Right lobe of liver (tissue), 6 donors: Measurements from ENCODE around the gene RNF31. TPM values are rescaled to one million over a fixed set of nuclear protein-coding genes. Genes with fewer than 3 reads are reported as not detected.

ENCODE experiments used
- ATAC-seq, 4 donors: fragments of 200-7000 bp; cut with Tn5 transposase; one replicate each; pipeline ENCODE4 v1.9.1; 2020; ENCODE audit warnings: mild to moderate bottlenecking in 4 of 4, moderate library complexity in 4 of 4
- DNase-seq, 3 donors: peaks; one replicate each; pipeline ENCODE4 v3.0.0-alpha.2; 2020
- H3K27ac ChIP-seq, 3 donors: fragments of 200-600 bp; one replicate each; pipeline ENCODE4 v1.8.0; 2022
- H3K27me3 ChIP-seq, 2 donors: fragments of 200-600 bp; one replicate each; pipeline ENCODE4 v1.8.0; 2022
- H3K36me3 ChIP-seq, 4 donors: fragments of 200-600 bp; sonication (generic) in 1 of 4; one replicate each; pipeline versions ENCODE4 v1.5.1 to v1.8.0; 2017 to 2022; ENCODE audit warnings: control low read depth in 1 of 4
- H3K4me1 ChIP-seq, 4 donors: fragments of 200-600 bp; sonication (generic) in 1 of 4; one replicate each; pipeline versions ENCODE4 v1.5.1 to v1.8.0; 2017 to 2022; ENCODE audit warnings: control low read depth in 1 of 4
- H3K4me3 ChIP-seq, 3 donors: fragments of 200-600 bp; one replicate each; pipeline ENCODE4 v1.8.0; 2022
- H3K9me3 ChIP-seq, 4 donors: fragments of 200-600 bp; sonication (generic) in 1 of 4; one replicate each; pipeline versions ENCODE4 v1.5.1 to v1.8.0; 2017 to 2022; ENCODE audit warnings: control low read depth in 1 of 4
- POLR2A ChIP-seq: fragments of 450-650 bp; IDR thresholded peaks from one replicate; pipeline ENCODE4 v1.6.1; 2017; ENCODE audit warnings: antibody characterized with exemption, mild to moderate bottlenecking
- whole genome bisulfite sequencing: methylation state at CpG from one replicate; pipeline ENCODE4 v1.1.6; 2018; ENCODE audit warnings: low coverage, low lambda C conversion rate; ENCODE audit not compliant: insufficient coverage; ENCODE audit errors: missing lambda C conversion rate; 5-methylcytosine and 5-hydroxymethylcytosine counted together
- intact Hi-C, 2 donors: fragments of 100-400 bp; cut with DNase I; formaldehyde crosslinking; loops; one replicate each; pipeline versions ENCODE4 v1.11.2 to v1.14.1; 2022
- total RNA-seq, 6 experiments: library from RNA; depleted of rRNA in 2 of 6; stranded (reverse); fragments of >200 nt in 2 of 6; fragmentation: NEBNext Ultra II Directional in 3 of 6; extraction: Animal tissue kit (Norgen Biotek cat#: 25700) in 3 of 6; gene quantifications; one replicate each; pipeline versions ENCODE4 v1.1.0 to v1.2.4, GENCODE V29; 2016 to 2023
- TF ChIP-seq, protein P1 (sequence below), 4 donors: fragments of 200-600 bp in 3 of 4; fragments of 450-650 bp in 1 of 4; IDR thresholded peaks; one replicate each; pipeline versions ENCODE4 v1.5.1 to v1.8.0; 2016 to 2022; ENCODE audit warnings: antibody characterized with exemption in 4 of 4, mild to moderate bottlenecking in 2 of 4
- donor health status: DM: no; HTN: yes; CAD: no.
- donor health status: DM: no; HTN: no; CAD: no.
- donor health status: DM: no; HTN: no; CAD: no.
- donor health status: DM: no; HTN: yes; CAD: no.
- donor health status: DM: no; HTN: yes; CAD: no.

The RNF31 gene
- total RNA-seq, 6 experiments from 2014 or later, result 17.5 to 39.6 (median 26.2) TPM

DNA sequence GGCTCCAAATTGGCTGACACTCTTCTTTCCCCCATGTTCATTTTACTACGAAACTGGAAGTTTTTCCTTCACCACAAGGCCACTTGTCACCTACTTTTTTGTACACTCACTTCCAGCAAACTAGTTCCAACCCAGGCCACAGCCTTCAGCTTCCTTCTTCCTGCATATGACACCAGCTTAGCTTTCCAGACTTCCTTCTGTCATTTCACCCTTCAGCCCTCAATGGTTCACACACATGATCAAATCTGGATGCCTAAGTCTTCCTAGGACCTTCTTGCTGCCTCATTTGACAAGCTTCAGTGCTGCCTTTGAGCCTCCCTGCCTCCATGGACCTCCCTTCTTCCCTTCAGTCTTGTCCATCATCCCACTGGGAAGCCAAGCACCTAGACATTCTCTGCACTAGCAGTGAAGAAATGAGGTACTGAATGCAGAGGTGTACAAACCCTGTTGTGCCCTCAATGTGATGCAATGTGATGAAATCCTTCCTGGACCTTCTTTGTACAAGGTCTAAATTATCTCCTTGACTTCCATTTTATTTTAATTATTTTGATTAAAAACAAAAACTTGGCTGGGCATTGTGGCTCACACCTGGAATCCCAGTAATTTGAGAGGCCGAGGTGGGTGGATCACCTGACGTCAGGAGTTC lies 20.3 kb downstream of the RNF31 start:
- no peak overlapping the region for H3K4me3 ChIP-seq
- no peak overlapping the region for H3K27ac ChIP-seq
- H3K9me3 ChIP-seq, result no peaks in the 10 kb centered on the region
- ATAC-seq (peak in 2 of 4 donors; percentile 31 to 42), DNase-seq (no peak)
- intact Hi-C loops, result loop anchor here in 1 of 2 donors (10.0 kb wide), 1 partner anchor 103 kb away; no protein-coding TSS in a partner anchor
- no peaks in the 10 kb centered on the region for H3K27me3 ChIP-seq
- TF ChIP-seq, protein P1, sequence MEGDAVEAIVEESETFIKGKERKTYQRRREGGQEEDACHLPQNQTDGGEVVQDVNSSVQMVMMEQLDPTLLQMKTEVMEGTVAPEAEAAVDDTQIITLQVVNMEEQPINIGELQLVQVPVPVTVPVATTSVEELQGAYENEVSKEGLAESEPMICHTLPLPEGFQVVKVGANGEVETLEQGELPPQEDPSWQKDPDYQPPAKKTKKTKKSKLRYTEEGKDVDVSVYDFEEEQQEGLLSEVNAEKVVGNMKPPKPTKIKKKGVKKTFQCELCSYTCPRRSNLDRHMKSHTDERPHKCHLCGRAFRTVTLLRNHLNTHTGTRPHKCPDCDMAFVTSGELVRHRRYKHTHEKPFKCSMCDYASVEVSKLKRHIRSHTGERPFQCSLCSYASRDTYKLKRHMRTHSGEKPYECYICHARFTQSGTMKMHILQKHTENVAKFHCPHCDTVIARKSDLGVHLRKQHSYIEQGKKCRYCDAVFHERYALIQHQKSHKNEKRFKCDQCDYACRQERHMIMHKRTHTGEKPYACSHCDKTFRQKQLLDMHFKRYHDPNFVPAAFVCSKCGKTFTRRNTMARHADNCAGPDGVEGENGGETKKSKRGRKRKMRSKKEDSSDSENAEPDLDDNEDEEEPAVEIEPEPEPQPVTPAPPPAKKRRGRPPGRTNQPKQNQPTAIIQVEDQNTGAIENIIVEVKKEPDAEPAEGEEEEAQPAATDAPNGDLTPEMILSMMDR (IDR thresholded peaks at IDR 0.05), result no peak
- H3K4me1 ChIP-seq, result peaks cover 0 to 8% (median 2%) of the 10 kb centered on the region in 4 donors
- H3K36me3 ChIP-seq, result peaks cover 7 to 43% (median 25%) of the 10 kb centered on the region in 4 donors
- WGBS, result 87% methylated on average over 3 of the region's 3 CpGs

DNA sequence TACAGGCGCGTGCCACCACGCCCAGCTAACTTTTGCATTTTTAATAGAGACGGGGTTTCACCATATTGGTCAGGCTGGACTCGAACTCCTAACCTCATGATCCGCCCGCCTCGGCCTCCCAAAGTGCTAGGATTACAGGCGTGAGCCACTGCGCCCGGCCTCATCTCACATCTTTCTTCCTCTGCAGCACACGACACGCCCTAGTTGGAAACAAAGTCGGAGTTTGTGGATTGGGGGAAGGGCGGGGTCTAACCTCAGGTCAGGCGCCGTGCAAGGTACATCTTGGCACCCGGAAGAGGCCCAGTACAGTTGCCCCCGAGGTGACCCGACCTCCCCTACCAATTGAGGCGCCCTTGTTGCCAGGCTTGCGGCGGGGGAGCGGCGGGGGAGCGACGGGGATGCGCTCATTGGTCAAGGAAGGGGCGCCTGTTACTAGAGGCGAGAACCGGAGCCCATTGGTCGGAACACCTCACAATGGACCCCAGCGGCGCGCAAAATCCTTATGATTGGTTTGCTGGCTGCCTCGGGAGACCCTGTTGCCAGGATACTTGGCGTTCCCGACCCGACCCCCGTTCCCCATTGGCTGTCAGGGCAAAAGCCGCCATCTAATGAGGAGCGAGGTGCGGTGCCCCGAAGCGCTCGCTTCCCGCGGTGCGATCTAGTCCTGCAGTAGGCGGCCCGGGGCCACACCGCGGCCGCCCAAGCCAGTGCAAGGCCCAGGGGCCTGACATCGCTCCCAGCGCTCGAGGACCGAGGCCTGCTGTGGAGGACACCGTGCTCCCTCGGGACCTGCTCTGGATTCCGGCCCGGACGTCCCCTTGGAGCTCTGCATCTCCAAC lies 24.3 kb downstream of the RNF31 start, which contains the start of gene REC8:
REC8 (plus strand) TSS at position 659 of the 839 bp plus-strand sequence. CDS start 473 bp downstream, outside the sequence.
- no peak for TF ChIP-seq POLR2A
- TF ChIP-seq, protein P1 (IDR thresholded peaks at IDR 0.05), result no peak
- no peaks in the 10 kb centered on the region for H3K27me3 ChIP-seq
- no peak within 1 kb of the TSS for H3K4me3 ChIP-seq
- WGBS, result 58% methylated on average over 11 of the region's 63 CpGs
- H3K4me1 ChIP-seq, result no peaks in the 10 kb centered on the region
- H3K27ac ChIP-seq, result no peak within 1 kb of the TSS
- no peaks in the 10 kb centered on the region for H3K9me3 ChIP-seq
- intact Hi-C loops, result no loop called here
- ATAC-seq (peak; percentile 52 to 66 (median 65)), DNase-seq (peak in 2 of 3 donors; percentile 46 to 70)
- H3K36me3 ChIP-seq, result peaks cover 0 to 5% (median 2%) of the 10 kb centered on the region in 4 donors

DNA sequence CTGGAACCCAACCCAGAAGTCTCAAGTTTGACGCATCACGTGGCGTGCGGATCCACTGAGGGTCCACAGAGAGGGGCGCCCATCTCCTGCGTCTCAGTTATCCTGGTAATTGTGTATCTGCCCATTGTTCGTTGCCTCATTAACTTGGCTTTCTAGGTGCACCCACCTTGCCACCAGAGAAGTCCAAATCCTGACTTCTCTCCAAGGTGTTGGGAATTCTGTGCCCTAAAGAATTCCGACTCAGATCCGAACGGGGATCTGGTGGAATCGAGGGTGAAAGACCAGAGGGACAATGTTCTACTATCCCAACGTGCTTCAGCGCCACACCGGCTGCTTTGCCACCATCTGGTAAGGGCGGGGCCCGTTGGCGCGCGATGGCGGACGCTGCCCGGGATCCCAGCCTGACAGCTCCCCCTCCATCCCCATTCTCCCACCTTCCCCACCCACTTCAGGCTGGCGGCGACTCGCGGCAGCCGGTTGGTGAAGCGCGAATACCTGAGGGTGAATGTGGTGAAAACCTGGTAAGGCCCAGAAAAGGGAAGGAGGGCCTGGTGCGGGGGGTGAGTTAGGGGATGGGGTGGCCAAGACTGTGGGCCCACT lies 25.1 kb downstream of the RNF31 start:
- intact Hi-C loops, result no loop called here
- Histone ChIP-seq H3K4me1 (no peaks in the 10 kb centered on the region), H3K27me3 (no peaks in the 10 kb centered on the region), H3K4me3 (no peak overlapping the region), H3K36me3 (peaks cover 0 to 5% (median 0%) of the 10 kb centered on the region in 4 donors), H3K27ac (no peak overlapping the region), H3K9me3 (no peaks in the 10 kb centered on the region)
- no peak for TF ChIP-seq POLR2A
- TF ChIP-seq, protein P1 (IDR thresholded peaks at IDR 0.05), result no peak
- WGBS, result 52% methylated on average over 14 of the region's 30 CpGs
- DNase-seq (no peak), ATAC-seq (no peak)

DNA sequence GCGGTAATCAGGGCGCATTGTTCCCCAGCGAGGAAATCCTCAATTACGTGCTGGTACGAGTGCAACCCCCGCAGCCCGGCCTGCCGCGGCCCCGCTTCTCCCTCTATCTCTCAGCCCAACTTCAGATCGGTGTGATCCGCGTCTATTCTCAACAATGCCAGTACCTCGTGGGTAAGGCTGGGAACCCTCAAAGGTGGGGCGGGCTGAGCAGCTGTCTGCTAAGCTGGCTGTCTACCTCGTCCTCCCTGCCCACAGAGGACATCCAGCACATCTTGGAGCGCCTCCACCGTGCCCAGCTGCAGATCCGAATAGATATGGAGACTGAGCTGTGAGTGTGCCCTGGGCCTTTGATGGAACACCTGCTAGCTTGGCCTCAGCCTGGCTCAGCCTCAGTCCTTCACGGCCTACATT lies 25.6 kb downstream of the RNF31 start:
- Histone ChIP-seq H3K27ac (no peak overlapping the region), H3K36me3 (peaks cover 0 to 5% (median 0%) of the 10 kb centered on the region in 4 donors), H3K27me3 (no peaks in the 10 kb centered on the region), H3K4me3 (no peak overlapping the region), H3K4me1 (no peaks in the 10 kb centered on the region), H3K9me3 (no peaks in the 10 kb centered on the region)
- no peak for ATAC-seq
- intact Hi-C loops, result no loop called here
- DNase-seq, result peak in 1 of 3 donors; percentile 49
- TF ChIP-seq POLR2A, result no peak
- TF ChIP-seq, protein P1 (IDR thresholded peaks at IDR 0.05), result no peak
- WGBS, result 87% methylated on average over 20 of the region's 20 CpGs
